Bronchial epithelial cell (primary cell): ENCODE results near the gene CCDC3. TPM values are rescaled to one million over a fixed set of nuclear protein-coding genes. Genes with fewer than 3 reads are reported as not detected.
"Not testable (repeated sequence)": the region's sequence is repeated elsewhere in the genome, so short reads cannot be mapped to it uniquely, and the experiment has no call there.

Source experiments
- DNase-seq: peaks from one replicate; pipeline ENCODE4 v3.0.0-alpha.2; 2010; ENCODE audit warnings: low read depth
- FAIRE-seq: peaks from 2 replicates; lab custom pipeline; 2011; peaks lifted over from hg19 to GRCh38; lab: Jason Lieb, UNC
- H3K27me3 ChIP-seq: 2 replicates; pipeline ENCODE4 v1.5.1; 2011; ENCODE audit warnings: low read length; ENCODE audit not compliant: control insufficient read depth, insufficient read depth
- H3K36me3 ChIP-seq: 2 replicates; pipeline ENCODE4 v1.5.1; 2011; ENCODE audit warnings: low read length; ENCODE audit not compliant: control insufficient read depth, insufficient read depth
- H3K4me3 ChIP-seq: 2 replicates; pipeline ENCODE4 v1.5.1; 2011; ENCODE audit warnings: mild to moderate bottlenecking, low read depth, low read length, control low read depth
- CTCF ChIP-seq: IDR thresholded peaks from 2 replicates; pipeline ENCODE4 v1.5.1; 2011; ENCODE audit warnings: mild to moderate bottlenecking, moderate library complexity, low read length, control low read depth, inconsistent platforms; ENCODE audit not compliant: insufficient read depth, severe bottlenecking
- total RNA-seq: library from RNA; depleted of rRNA; stranded (reverse); fragments of >200 nt; gene quantifications from 2 replicates; pipeline ENCODE4 v1.2.1, GENCODE V29; 2014

Gene CCDC3
- total RNA-seq, 1 donor from 2014 or later = 1.8 TPM

GRCh38 chr10:12872577-12872976, 128.9 kb downstream of the CCDC3 start:
- H3K27me3 ChIP-seq = no peaks in the 10 kb centered on the region
- no peak overlapping the region for H3K4me3 ChIP-seq
- DNase-seq = no peak
- TF ChIP-seq CTCF = no peak
- no peak for FAIRE-seq
- H3K36me3 ChIP-seq = no peaks in the 10 kb centered on the region

GRCh38 chr10:12869427-12869826, 132.1 kb downstream of the CCDC3 start:
- FAIRE-seq (no peak), DNase-seq (peak; percentile 13)
- Histone ChIP-seq H3K4me3 (no peak overlapping the region), H3K36me3 (no peaks in the 10 kb centered on the region), H3K27me3 (no peaks in the 10 kb centered on the region)
- TF ChIP-seq CTCF = no peak

GRCh38 chr10:12868229-12868628, 133.3 kb downstream of the CCDC3 start:
- Histone ChIP-seq H3K4me3 (no peak overlapping the region), H3K36me3 (no peaks in the 10 kb centered on the region), H3K27me3 (no peaks in the 10 kb centered on the region)
- no peak for FAIRE-seq
- no peak for TF ChIP-seq CTCF
- DNase-seq = no peak

GRCh38 chr10:12865515-12865914, 136.0 kb downstream of the CCDC3 start:
- not testable (repeated sequence) for FAIRE-seq, H3K4me3 ChIP-seq, H3K36me3 ChIP-seq, H3K27me3 ChIP-seq, DNase-seq

GRCh38 chr10:12862459-12862858, 139.1 kb downstream of the CCDC3 start:
- no peaks in the 10 kb centered on the region for H3K27me3 ChIP-seq
- H3K4me3 ChIP-seq = no peak overlapping the region
- no peaks in the 10 kb centered on the region for H3K36me3 ChIP-seq
- no peak for TF ChIP-seq CTCF
- peak; percentile 89 for FAIRE-seq
- no peak for DNase-seq

- Histone ChIP-seq H3K27me3 (no peaks in the 10 kb centered on the region), H3K4me3 (no peak overlapping the region), H3K36me3 (no peaks in the 10 kb centered on the region)
- no peak for FAIRE-seq
- DNase-seq = no peak
- no peak for TF ChIP-seq CTCF
These were observed 146.5 kb downstream of the CCDC3 start for GRCh38 chr10:12854988-12855387.
